Loucy (cell line): ENCODE data around the gene NDUFS6.

Experiments
- EZH2phosphoT487 ChIP-seq: fragments of 200-600 bp; IDR thresholded peaks from 2 replicates; pipeline ENCODE4 v1.6.1; 2018; ENCODE audit warnings: antibody characterized with exemption, mild to moderate bottlenecking, moderate library complexity, borderline replicate concordance
- TF ChIP-seq, protein P1 (sequence below): fragments of 200-600 bp; sonication (generic); conservative IDR thresholded peaks from 2 replicates; pipeline ENCODE4 v1.5.1; 2014; ENCODE audit warnings: mild to moderate bottlenecking, antibody characterized with exemption, low read length

- TF ChIP-seq, protein P1, sequence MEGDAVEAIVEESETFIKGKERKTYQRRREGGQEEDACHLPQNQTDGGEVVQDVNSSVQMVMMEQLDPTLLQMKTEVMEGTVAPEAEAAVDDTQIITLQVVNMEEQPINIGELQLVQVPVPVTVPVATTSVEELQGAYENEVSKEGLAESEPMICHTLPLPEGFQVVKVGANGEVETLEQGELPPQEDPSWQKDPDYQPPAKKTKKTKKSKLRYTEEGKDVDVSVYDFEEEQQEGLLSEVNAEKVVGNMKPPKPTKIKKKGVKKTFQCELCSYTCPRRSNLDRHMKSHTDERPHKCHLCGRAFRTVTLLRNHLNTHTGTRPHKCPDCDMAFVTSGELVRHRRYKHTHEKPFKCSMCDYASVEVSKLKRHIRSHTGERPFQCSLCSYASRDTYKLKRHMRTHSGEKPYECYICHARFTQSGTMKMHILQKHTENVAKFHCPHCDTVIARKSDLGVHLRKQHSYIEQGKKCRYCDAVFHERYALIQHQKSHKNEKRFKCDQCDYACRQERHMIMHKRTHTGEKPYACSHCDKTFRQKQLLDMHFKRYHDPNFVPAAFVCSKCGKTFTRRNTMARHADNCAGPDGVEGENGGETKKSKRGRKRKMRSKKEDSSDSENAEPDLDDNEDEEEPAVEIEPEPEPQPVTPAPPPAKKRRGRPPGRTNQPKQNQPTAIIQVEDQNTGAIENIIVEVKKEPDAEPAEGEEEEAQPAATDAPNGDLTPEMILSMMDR = no peak
- TF ChIP-seq EZH2phosphoT487 = no peak
Observed at GRCh38 chr5:1808439-1808838, 7.2 kb downstream of the NDUFS6 start.
